ENCODE results near the gene KLHL11.

The KLHL11 gene

GRCh38 chr17:41811549-41812380, 53.5 kb downstream of the KLHL11 start, which contains the start of gene P3H4:
TSS of gene P3H4 (minus strand) at chr17:41811949. CDS start at chr17:41811915, 34 bp downstream.
- Histone ChIP-seq H3K4me1 (ENCODE audit: control insufficient read depth, low read length) (peaks cover 16% of the 10 kb centered on the region), H3K36me3 (ENCODE audit: control insufficient read depth, low read length) (no peaks in the 10 kb centered on the region), H3K9me3 (ENCODE audit: control insufficient read depth, insufficient read depth, low read length) (no peaks in the 10 kb centered on the region), H4K20me1 (ENCODE audit: control insufficient read depth, insufficient read depth, low read depth, low read length) (no peaks in the 10 kb centered on the region), H3F3A (ENCODE audit: control insufficient read depth, insufficient read depth) (no peaks in the 10 kb centered on the region), H3K9me2 (replicated peaks; ENCODE audit: control insufficient read depth, low read length) (no peaks in the 10 kb centered on the region), H3K79me2 (ENCODE audit: control insufficient read depth, low read length) (no peaks in the 10 kb centered on the region), H3K4me3 (ENCODE audit: low read length) (peak within 1 kb of the TSS; percentile 84), H3K4me2 (ENCODE audit: low read length) (peak within 1 kb of the TSS; percentile 86), H3K27me3 (ENCODE audit: control insufficient read depth, low read length) (peaks cover 11% of the 10 kb centered on the region), H3K27ac (ENCODE audit: low read depth, low read length) (no peak within 1 kb of the TSS)
- peak; percentile 68 for TF ChIP-seq CTCF (IDR thresholded peaks at IDR 0.05; ENCODE audit: low read depth, low read length, poor library complexity, severe bottlenecking)
- no peak for TF ChIP-seq EZH2phosphoT487 (IDR thresholded peaks at IDR 0.05; ENCODE audit: borderline replicate concordance, low read length)

- no peaks in the 10 kb centered on the region for H3K79me2 ChIP-seq (ENCODE audit: control insufficient read depth, low read length)
- H4K20me1 ChIP-seq (ENCODE audit: control insufficient read depth, insufficient read depth, low read depth, low read length) = no peaks in the 10 kb centered on the region
- TF ChIP-seq EZH2phosphoT487 (IDR thresholded peaks at IDR 0.05; ENCODE audit: borderline replicate concordance, low read length) (no peak), CTCF (IDR thresholded peaks at IDR 0.05; ENCODE audit: low read depth, low read length, poor library complexity, severe bottlenecking) (no peak)
- no peaks in the 10 kb centered on the region for H3F3A ChIP-seq (ENCODE audit: control insufficient read depth, insufficient read depth)
- H3K27me3 ChIP-seq (ENCODE audit: control insufficient read depth, low read length) = peaks cover 11% of the 10 kb centered on the region
- peaks cover 16% of the 10 kb centered on the region for H3K4me1 ChIP-seq (ENCODE audit: control insufficient read depth, low read length)
- H3K4me3 ChIP-seq (ENCODE audit: low read length) = peak overlapping the region; percentile 84
- H3K9me3 ChIP-seq (ENCODE audit: control insufficient read depth, insufficient read depth, low read length) = no peaks in the 10 kb centered on the region
- peak overlapping the region; percentile 86 for H3K4me2 ChIP-seq (ENCODE audit: low read length)
- H3K27ac ChIP-seq (ENCODE audit: low read depth, low read length) = no peak overlapping the region
- no peaks in the 10 kb centered on the region for H3K36me3 ChIP-seq (ENCODE audit: control insufficient read depth, low read length)
- H3K9me2 ChIP-seq (replicated peaks; ENCODE audit: control insufficient read depth, low read length) = no peaks in the 10 kb centered on the region
Measured at GRCh38 chr17:41810659-41811548, 54.3 kb downstream of the KLHL11 start.

GRCh38 chr17:41806685-41807445, 58.4 kb downstream of the KLHL11 start:
- H3K27me3 ChIP-seq (ENCODE audit: control insufficient read depth, low read length) = peaks cover 6% of the 10 kb centered on the region; the same call in 1 of the 2 replicates
- H3K27ac ChIP-seq (ENCODE audit: low read depth, low read length) = no peak overlapping the region
- no peaks in the 10 kb centered on the region for H3K36me3 ChIP-seq (ENCODE audit: control insufficient read depth, low read length)
- H3K9me3 ChIP-seq (ENCODE audit: control insufficient read depth, insufficient read depth, low read length) = no peaks in the 10 kb centered on the region
- no peak overlapping the region for H3K4me2 ChIP-seq (ENCODE audit: low read length)
- no peaks in the 10 kb centered on the region for H3F3A ChIP-seq (ENCODE audit: control insufficient read depth, insufficient read depth)
- TF ChIP-seq CTCF (IDR thresholded peaks at IDR 0.05; ENCODE audit: low read depth, low read length, poor library complexity, severe bottlenecking) (no peak), EZH2phosphoT487 (IDR thresholded peaks at IDR 0.05; ENCODE audit: borderline replicate concordance, low read length) (no peak)
- H3K4me1 ChIP-seq (ENCODE audit: control insufficient read depth, low read length) = peaks cover 24% of the 10 kb centered on the region
- H4K20me1 ChIP-seq (ENCODE audit: control insufficient read depth, insufficient read depth, low read depth, low read length) = no peaks in the 10 kb centered on the region
- H3K9me2 ChIP-seq (replicated peaks; ENCODE audit: control insufficient read depth, low read length) = no peaks in the 10 kb centered on the region
- H3K79me2 ChIP-seq (ENCODE audit: control insufficient read depth, low read length) = no peaks in the 10 kb centered on the region
- H3K4me3 ChIP-seq (ENCODE audit: low read length) = no peak overlapping the region
